ENCODE data around the gene MRPL1. TPM values are rescaled to one million over a fixed set of nuclear protein-coding genes. Genes with fewer than 3 reads are reported as not detected.
A peak's percentile ranks its signal among the peaks of the same experiment; 100 is the strongest.

MRPL1 gene
- total RNA-seq, 3 donors from 2014 or later, result 17.1 to 26.3 (median 21.0) TPM

- Histone ChIP-seq H3K27ac (peak overlapping the region in 1 of 2 donors; percentile 32), H3K27me3 (no peaks in the 10 kb centered on the region), H3K9me3 (no peaks in the 10 kb centered on the region), H3K36me3 (no peaks in the 10 kb centered on the region), H3K4me3 (no peak overlapping the region), H3K4me1 (no peaks in the 10 kb centered on the region)
- DNase-seq (ENCODE audit: low spot score in 2 of 2), result no peak
- no peak for TF ChIP-seq POLR2A (IDR thresholded peaks at IDR 0.05)
- no peak for TF ChIP-seq POLR2AphosphoS5 (IDR thresholded peaks at IDR 0.05)
- no peak for TF ChIP-seq CTCF (IDR thresholded peaks at IDR 0.05)
- intact Hi-C loops (cut with DNase I; ENCODE audit: low total_unique reads), result no loop called here
These were observed 29.4 kb upstream of the MRPL1 start for GRCh38 chr4:77833126-77833724.

GRCh38 chr4:77834403-77834802 is 28.2 kb upstream of the MRPL1 start:
- H3K4me1 ChIP-seq, result no peaks in the 10 kb centered on the region
- no peak overlapping the region for H3K4me3 ChIP-seq
- no peak for TF ChIP-seq POLR2AphosphoS5 (IDR thresholded peaks at IDR 0.05)
- no peak for TF ChIP-seq POLR2A (IDR thresholded peaks at IDR 0.05)
- TF ChIP-seq CTCF (IDR thresholded peaks at IDR 0.05), result no peak
- DNase-seq (ENCODE audit: low spot score in 2 of 2), result no peak
- H3K27ac ChIP-seq, result no peak overlapping the region
- H3K27me3 ChIP-seq, result no peaks in the 10 kb centered on the region
- intact Hi-C loops (cut with DNase I; ENCODE audit: low total_unique reads), result no loop called here
- no peaks in the 10 kb centered on the region for H3K36me3 ChIP-seq
- no peaks in the 10 kb centered on the region for H3K9me3 ChIP-seq

DNA sequence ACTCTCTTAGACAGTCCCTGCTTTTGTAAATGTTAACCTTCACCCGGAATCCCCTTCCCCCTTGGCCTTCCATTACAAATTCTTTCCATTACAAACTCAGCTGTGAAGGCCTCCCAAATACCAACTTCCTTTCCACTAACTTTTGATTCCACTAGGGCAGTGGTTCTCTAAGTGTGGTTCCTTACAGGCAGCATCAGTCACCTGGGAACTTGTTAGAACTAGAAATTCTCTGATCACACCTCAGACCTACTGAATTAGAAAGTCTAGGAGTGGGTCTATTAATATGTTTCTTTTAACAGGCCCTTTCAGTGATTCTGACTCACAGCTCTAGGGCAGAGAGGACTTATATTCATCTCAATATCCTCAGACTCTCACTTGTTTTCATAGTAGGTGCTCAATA is 19.0 kb upstream of the MRPL1 start:
- Histone ChIP-seq H3K9me3 (no peaks in the 10 kb centered on the region), H3K36me3 (no peaks in the 10 kb centered on the region), H3K4me3 (no peak overlapping the region), H3K27me3 (no peaks in the 10 kb centered on the region), H3K27ac (no peak overlapping the region), H3K4me1 (no peaks in the 10 kb centered on the region)
- intact Hi-C loops (cut with DNase I; ENCODE audit: low total_unique reads), result no loop called here
- TF ChIP-seq CTCF (IDR thresholded peaks at IDR 0.05), result no peak
- TF ChIP-seq POLR2AphosphoS5 (IDR thresholded peaks at IDR 0.05), result no peak
- no peak for TF ChIP-seq POLR2A (IDR thresholded peaks at IDR 0.05)
- no peak for DNase-seq (ENCODE audit: low spot score in 2 of 2)

- TF ChIP-seq POLR2AphosphoS5 (IDR thresholded peaks at IDR 0.05) (no peak), CTCF (IDR thresholded peaks at IDR 0.05) (no peak), POLR2A (IDR thresholded peaks at IDR 0.05) (no peak)
- no peak for DNase-seq (ENCODE audit: low spot score in 2 of 2)
- no peaks in the 10 kb centered on the region for H3K27me3 ChIP-seq
- intact Hi-C loops (cut with DNase I; ENCODE audit: low total_unique reads), result no loop called here
- no peak overlapping the region for H3K4me3 ChIP-seq
- H3K27ac ChIP-seq, result no peak overlapping the region
- no peaks in the 10 kb centered on the region for H3K36me3 ChIP-seq
- H3K9me3 ChIP-seq, result no peaks in the 10 kb centered on the region
- H3K4me1 ChIP-seq, result no peaks in the 10 kb centered on the region
These were observed 18.3 kb upstream of the MRPL1 start for GRCh38 chr4:77844363-77844762.

DNA sequence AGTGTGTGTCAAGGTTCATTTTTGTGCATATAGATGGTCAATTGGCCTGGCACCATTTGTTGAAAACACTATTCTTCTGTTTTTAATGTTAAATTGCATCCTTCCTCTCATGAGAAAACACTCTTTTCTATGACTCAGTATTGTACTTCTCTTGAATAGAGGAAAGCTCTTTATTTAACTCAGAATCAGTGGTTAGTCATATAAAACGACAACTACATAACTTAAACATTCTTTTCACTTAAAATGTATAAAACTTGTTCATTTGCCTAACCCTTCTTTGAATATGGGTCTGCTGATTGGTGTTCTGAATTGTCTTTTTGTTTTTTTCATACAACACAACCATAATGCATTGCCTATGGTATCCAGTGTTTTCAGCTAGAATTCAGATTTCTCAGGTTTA is 17.2 kb upstream of the MRPL1 start:
- Histone ChIP-seq H3K9me3 (no peaks in the 10 kb centered on the region), H3K4me3 (no peak overlapping the region), H3K27me3 (no peaks in the 10 kb centered on the region), H3K27ac (no peak overlapping the region), H3K4me1 (no peaks in the 10 kb centered on the region), H3K36me3 (no peaks in the 10 kb centered on the region)
- DNase-seq (ENCODE audit: low spot score in 2 of 2), result no peak
- TF ChIP-seq POLR2AphosphoS5 (IDR thresholded peaks at IDR 0.05), result no peak
- TF ChIP-seq POLR2A (IDR thresholded peaks at IDR 0.05), result no peak
- TF ChIP-seq CTCF (IDR thresholded peaks at IDR 0.05), result no peak
- intact Hi-C loops (cut with DNase I; ENCODE audit: low total_unique reads), result no loop called here

Data from breast epithelium (tissue), 4 donors.